ENCODE measurements around the gene MATK.

MATK gene

GRCh38 chr19:3798137-3798536 is 12.0 kb upstream of the MATK start:
- no peak overlapping the region for H3K27ac ChIP-seq

GRCh38 chr19:3796358-3796757 is 10.2 kb upstream of the MATK start:
- H3K27ac ChIP-seq, result no peak overlapping the region
- no peak for TF ChIP-seq CTCF (conservative IDR thresholded peaks at IDR 0.05)
- TF ChIP-seq ZFX (IDR thresholded peaks at IDR 0.05), result no peak

More at GRCh38 chr19:3798137-3798536, 12.0 kb upstream of the MATK start:
- TF ChIP-seq ZFX (IDR thresholded peaks at IDR 0.05) (no peak), CTCF (conservative IDR thresholded peaks at IDR 0.05) (no peak)

- TF ChIP-seq CTCF (conservative IDR thresholded peaks at IDR 0.05) (no peak), ZFX (IDR thresholded peaks at IDR 0.05) (no peak)
Measured at GRCh38 chr19:3793799-3794198, 7.6 kb upstream of the MATK start.

GRCh38 chr19:3792114-3792513 is 5.9 kb upstream of the MATK start:
- no peak overlapping the region for H3K27ac ChIP-seq

More at GRCh38 chr19:3793799-3794198, 7.6 kb upstream of the MATK start:
- no peak overlapping the region for H3K27ac ChIP-seq

GRCh38 chr19:3790941-3791340 is 4.8 kb upstream of the MATK start:
- TF ChIP-seq ZFX (IDR thresholded peaks at IDR 0.05), result no peak

More at GRCh38 chr19:3792114-3792513, 5.9 kb upstream of the MATK start:
- TF ChIP-seq ZFX (IDR thresholded peaks at IDR 0.05), result no peak
- no peak for TF ChIP-seq CTCF (conservative IDR thresholded peaks at IDR 0.05)

GRCh38 chr19:3790209-3790734 is 4.1 kb upstream of the MATK start:
- TF ChIP-seq CTCF (conservative IDR thresholded peaks at IDR 0.05), result no peak
- no peak for TF ChIP-seq ZFX (IDR thresholded peaks at IDR 0.05)
- H3K27ac ChIP-seq, result no peak overlapping the region

More at GRCh38 chr19:3790941-3791340, 4.8 kb upstream of the MATK start:
- no peak overlapping the region for H3K27ac ChIP-seq

GRCh38 chr19:3788996-3789778 is 3.0 kb upstream of the MATK start:
- no peak overlapping the region for H3K27ac ChIP-seq

More at GRCh38 chr19:3788996-3789778, 3.0 kb upstream of the MATK start:
- TF ChIP-seq ZFX (IDR thresholded peaks at IDR 0.05) (no peak), CTCF (conservative IDR thresholded peaks at IDR 0.05) (no peak)

All from C4-2B (cell line).